PC-9 (cell line): ENCODE results near the gene FAM20C. TPM values are rescaled to one million over a fixed set of nuclear protein-coding genes. Genes with fewer than 3 reads are reported as not detected.

Experiments used
- BruUV-seq: library from RNA; stranded (reverse); fragments of 400-500 nt; replicated peaks from 2 replicates; lab custom pipeline; 2021; lab: Mats Ljungman, UMichigan
- CTCF ChIA-PET: fragments of 300-600 bp; sonication (Branson Sonifier 250); formaldehyde crosslinking; loops from one replicate; lab custom pipeline; 2022; ENCODE audit warnings: antibody characterized with exemption; lab: Charles Lee
- POLR2A ChIA-PET: fragments of 300-600 bp; sonication (Branson Sonifier 250); formaldehyde crosslinking; loops from one replicate; lab custom pipeline; 2022; ENCODE audit warnings: antibody characterized with exemption; ENCODE audit not compliant: unreplicated experiment; lab: Charles Lee
- DNase-seq, 2 experiments: peaks; one replicate each; pipeline versions ENCODE4 v3.0.0 to v3.0.0-alpha.2; 2015 to 2022; ENCODE audit warnings: mixed read lengths in 1 of 2
- H2AFZ ChIP-seq: fragments of 200-600 bp; sonication (generic); 2 replicates; pipeline ENCODE4 v1.8.1; 2017; ENCODE audit warnings: antibody characterized with exemption
- H3F3A ChIP-seq: fragments of 200-600 bp; sonication (generic); 2 replicates; pipeline ENCODE4 v1.8.1; 2017; ENCODE audit warnings: antibody characterized with exemption, mild to moderate bottlenecking, low read depth; ENCODE audit not compliant: insufficient read depth
- H3K27ac ChIP-seq: fragments of 200-600 bp; sonication (generic); 2 replicates; pipeline ENCODE4 v1.6.1; 2016; ENCODE audit warnings: mixed run types
- H3K27me3 ChIP-seq: fragments of 200-600 bp; sonication (generic); 2 replicates; pipeline ENCODE4 v1.6.1; 2016; ENCODE audit warnings: low read depth, mixed run types; ENCODE audit not compliant: insufficient read depth
- H3K36me3 ChIP-seq: fragments of 200-600 bp; sonication (generic); 2 replicates; pipeline ENCODE4 v1.6.1; 2016; ENCODE audit warnings: low read depth, mixed run types
- H3K4me1 ChIP-seq: fragments of 200-600 bp; sonication (generic); replicated peaks from 2 replicates; pipeline ENCODE4 v1.6.1; 2016; ENCODE audit warnings: mixed run types; ENCODE audit not compliant: insufficient read depth
- H3K4me2 ChIP-seq: fragments of 200-600 bp; sonication (generic); 2 replicates; pipeline ENCODE4 v1.6.1; 2017; ENCODE audit warnings: mixed run types
- H3K4me3 ChIP-seq: fragments of 200-600 bp; sonication (generic); 2 replicates; pipeline ENCODE4 v1.6.1; 2016; ENCODE audit warnings: mixed run types
- H3K79me2 ChIP-seq: fragments of 200-600 bp; sonication (generic); 2 replicates; pipeline ENCODE4 v1.6.1; 2017; ENCODE audit warnings: low read depth, mixed run types
- H3K9me2 ChIP-seq: fragments of 200-600 bp; sonication (generic); 2 replicates; pipeline ENCODE4 v1.8.1; 2017; ENCODE audit warnings: mild to moderate bottlenecking; ENCODE audit not compliant: insufficient read depth
- H3K9me3 ChIP-seq: fragments of 200-600 bp; sonication (generic); 2 replicates; pipeline ENCODE4 v1.8.1; 2016; ENCODE audit warnings: low read depth; ENCODE audit not compliant: insufficient read depth
- H4K20me1 ChIP-seq: fragments of 200-600 bp; sonication (generic); 2 replicates; pipeline ENCODE4 v1.8.1; 2017; ENCODE audit not compliant: insufficient read depth
- EZH2 ChIP-seq: fragments of 200-600 bp; sonication (generic); IDR thresholded peaks from 2 replicates; pipeline ENCODE4 v1.8.0; 2017; ENCODE audit warnings: antibody characterized with exemption, low read depth
- intact Hi-C: fragments of 100-400 bp; cut with micrococcal nuclease; formaldehyde crosslinking; loops from one replicate; pipeline ENCODE4 v1.10.0; 2022; ENCODE audit not compliant: unreplicated experiment
- total RNA-seq: library from RNA; stranded (reverse); gene quantifications from 2 replicates; pipeline ENCODE4 v1.2.3, GENCODE V29; 2021
- TF ChIP-seq, protein P1 (sequence below): fragments of 200-600 bp; sonication (generic); conservative IDR thresholded peaks from 2 replicates; pipeline ENCODE4 v1.6.1; 2017; ENCODE audit warnings: mixed run types, antibody characterized with exemption, mild to moderate bottlenecking, moderate library complexity

The FAM20C gene
- total RNA-seq, 1 experiment from 2014 or later = 31.0 TPM

GRCh38 chr7:301291-302053 lies 109.1 kb downstream of the FAM20C start:
- ChIA-PET CTCF (no interaction called here), POLR2A (interaction anchor here (0.5 kb wide), 1 partner anchor 109 kb away, joined by 11 read pairs; no protein-coding TSS in a partner anchor)
- peaks cover 58% of the 10 kb centered on the region for H3K27me3 ChIP-seq
- no peak overlapping the region for H2AFZ ChIP-seq
- no peak overlapping the region for H3K4me2 ChIP-seq
- no peaks in the 10 kb centered on the region for H3K4me1 ChIP-seq
- H3K9me3 ChIP-seq = no peaks in the 10 kb centered on the region
- no TSS peak for BruUV-seq
- no peak for DNase-seq
- H3K4me3 ChIP-seq = no peak overlapping the region
- no peaks in the 10 kb centered on the region for H3K9me2 ChIP-seq
- no peaks in the 10 kb centered on the region for H3F3A ChIP-seq
- no peaks in the 10 kb centered on the region for H3K79me2 ChIP-seq
- H4K20me1 ChIP-seq = no peaks in the 10 kb centered on the region
- intact Hi-C loops = no loop called here
- TF ChIP-seq, protein P1, sequence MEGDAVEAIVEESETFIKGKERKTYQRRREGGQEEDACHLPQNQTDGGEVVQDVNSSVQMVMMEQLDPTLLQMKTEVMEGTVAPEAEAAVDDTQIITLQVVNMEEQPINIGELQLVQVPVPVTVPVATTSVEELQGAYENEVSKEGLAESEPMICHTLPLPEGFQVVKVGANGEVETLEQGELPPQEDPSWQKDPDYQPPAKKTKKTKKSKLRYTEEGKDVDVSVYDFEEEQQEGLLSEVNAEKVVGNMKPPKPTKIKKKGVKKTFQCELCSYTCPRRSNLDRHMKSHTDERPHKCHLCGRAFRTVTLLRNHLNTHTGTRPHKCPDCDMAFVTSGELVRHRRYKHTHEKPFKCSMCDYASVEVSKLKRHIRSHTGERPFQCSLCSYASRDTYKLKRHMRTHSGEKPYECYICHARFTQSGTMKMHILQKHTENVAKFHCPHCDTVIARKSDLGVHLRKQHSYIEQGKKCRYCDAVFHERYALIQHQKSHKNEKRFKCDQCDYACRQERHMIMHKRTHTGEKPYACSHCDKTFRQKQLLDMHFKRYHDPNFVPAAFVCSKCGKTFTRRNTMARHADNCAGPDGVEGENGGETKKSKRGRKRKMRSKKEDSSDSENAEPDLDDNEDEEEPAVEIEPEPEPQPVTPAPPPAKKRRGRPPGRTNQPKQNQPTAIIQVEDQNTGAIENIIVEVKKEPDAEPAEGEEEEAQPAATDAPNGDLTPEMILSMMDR = no peak
- TF ChIP-seq EZH2 = no peak
- no peak overlapping the region for H3K27ac ChIP-seq
- H3K36me3 ChIP-seq = no peaks in the 10 kb centered on the region

- no peaks in the 10 kb centered on the region for H3F3A ChIP-seq
- CTCF ChIA-PET = no interaction called here
- POLR2A ChIA-PET = no interaction called here
- no TSS peak for BruUV-seq
- no peak overlapping the region for H3K4me2 ChIP-seq
- H3K27ac ChIP-seq = no peak overlapping the region
- H3K4me3 ChIP-seq = no peak overlapping the region
- H3K9me2 ChIP-seq = no peaks in the 10 kb centered on the region
- no peaks in the 10 kb centered on the region for H3K36me3 ChIP-seq
- no peaks in the 10 kb centered on the region for H3K9me3 ChIP-seq
- no peaks in the 10 kb centered on the region for H3K4me1 ChIP-seq
- DNase-seq = no peak
- peaks cover 64% of the 10 kb centered on the region for H3K27me3 ChIP-seq
- H3K79me2 ChIP-seq = no peaks in the 10 kb centered on the region
- no peak overlapping the region for H2AFZ ChIP-seq
- no peaks in the 10 kb centered on the region for H4K20me1 ChIP-seq
- TF ChIP-seq, protein P1 = no peak
- TF ChIP-seq EZH2 = no peak
- intact Hi-C loops = no loop called here
Observed at GRCh38 chr7:302054-302992, 110.0 kb downstream of the FAM20C start.

- peaks cover 66% of the 10 kb centered on the region for H3K27me3 ChIP-seq
- H3K36me3 ChIP-seq = no peaks in the 10 kb centered on the region
- TF ChIP-seq, protein P1 = no peak
- TF ChIP-seq EZH2 = no peak
- no TSS peak for BruUV-seq
- no peak overlapping the region for H3K27ac ChIP-seq
- no peak overlapping the region for H3K4me2 ChIP-seq
- no peaks in the 10 kb centered on the region for H3K9me2 ChIP-seq
- H3K4me3 ChIP-seq = no peak overlapping the region
- DNase-seq = no peak
- H3K9me3 ChIP-seq = peaks cover 3% of the 10 kb centered on the region; the same call in 1 of the 2 replicates
- intact Hi-C loops = no loop called here
- no peaks in the 10 kb centered on the region for H3F3A ChIP-seq
- POLR2A ChIA-PET = no interaction called here
- H4K20me1 ChIP-seq = no peaks in the 10 kb centered on the region
- CTCF ChIA-PET = interaction anchor here (0.6 to 0.7 kb wide), 2 partner anchors 17 to 77 kb away, joined by 3 to 7 read pairs; no protein-coding TSS in a partner anchor
- H2AFZ ChIP-seq = no peak overlapping the region
- H3K4me1 ChIP-seq = no peaks in the 10 kb centered on the region
- H3K79me2 ChIP-seq = no peaks in the 10 kb centered on the region
Observed at GRCh38 chr7:303425-303824, 111.1 kb downstream of the FAM20C start.
